ENCODE results near the gene SCAMP3.
"Not testable (repeated sequence)": the region's sequence is repeated elsewhere in the genome, so short reads cannot be mapped to it uniquely, and the experiment has no call there.

The SCAMP3 gene

GRCh38 chr1:155254714-155255242 lies 7.4 kb downstream of the SCAMP3 start:
- no peak for DNase-seq (ENCODE audit: low read depth in 2 of 2)

GRCh38 chr1:155254228-155254713 lies 7.9 kb downstream of the SCAMP3 start:
- no peak for DNase-seq (ENCODE audit: low read depth in 2 of 2)

DNA sequence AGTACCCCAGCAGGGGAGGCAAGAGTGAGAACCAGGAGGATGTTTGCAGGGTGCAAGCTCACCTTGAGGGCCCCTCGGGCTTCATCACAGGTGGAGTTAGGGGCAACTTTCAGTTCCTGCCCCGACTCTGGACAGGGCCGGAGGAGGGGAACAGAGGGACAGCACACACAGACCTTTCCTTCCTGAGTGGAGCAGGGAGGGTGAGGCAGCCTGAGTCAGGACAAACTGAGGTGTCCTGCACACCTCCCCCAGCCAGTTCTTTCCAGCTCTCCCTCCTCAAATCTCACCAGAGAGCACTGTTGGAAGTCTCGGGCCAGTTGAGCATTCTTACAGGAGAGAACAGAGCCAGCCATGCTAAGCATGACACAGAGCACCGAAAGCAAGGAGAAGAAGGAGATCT lies 8.4 kb downstream of the SCAMP3 start:
- DNase-seq (ENCODE audit: low read depth in 2 of 2), result no peak

- no peak for DNase-seq (ENCODE audit: low read depth in 2 of 2)
Observed at GRCh38 chr1:155253208-155253607, 9.0 kb downstream of the SCAMP3 start.

DNA sequence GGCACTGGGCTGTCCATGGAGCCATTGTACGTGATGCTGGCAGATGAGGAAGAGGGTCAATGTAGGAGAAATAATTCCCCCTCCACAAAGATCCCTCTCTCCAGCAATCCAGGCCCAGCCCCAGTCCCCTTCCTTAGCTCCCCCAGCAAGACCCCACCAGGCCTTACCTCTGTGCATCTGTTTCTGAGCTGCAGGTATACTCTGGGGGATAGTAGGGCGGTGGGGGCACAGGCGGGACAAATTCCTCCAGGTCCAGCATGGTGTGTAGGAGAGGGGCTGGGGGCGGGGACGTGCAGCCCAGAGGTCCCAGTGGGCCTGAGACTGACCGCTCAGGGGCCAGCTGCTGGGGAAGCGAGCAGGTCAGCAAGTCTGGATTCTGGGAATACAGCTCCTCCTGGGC lies 10.6 kb downstream of the SCAMP3 start:
- DNase-seq (ENCODE audit: low read depth in 2 of 2), result no peak

- peak; percentile 89 to 91 for DNase-seq (ENCODE audit: low read depth in 2 of 2)
Observed at GRCh38 chr1:155250633-155251449, 11.3 kb downstream of the SCAMP3 start.

- DNase-seq (ENCODE audit: low read depth in 2 of 2), result no peak
Observed at GRCh38 chr1:155250246-155250632, 11.9 kb downstream of the SCAMP3 start.

DNA sequence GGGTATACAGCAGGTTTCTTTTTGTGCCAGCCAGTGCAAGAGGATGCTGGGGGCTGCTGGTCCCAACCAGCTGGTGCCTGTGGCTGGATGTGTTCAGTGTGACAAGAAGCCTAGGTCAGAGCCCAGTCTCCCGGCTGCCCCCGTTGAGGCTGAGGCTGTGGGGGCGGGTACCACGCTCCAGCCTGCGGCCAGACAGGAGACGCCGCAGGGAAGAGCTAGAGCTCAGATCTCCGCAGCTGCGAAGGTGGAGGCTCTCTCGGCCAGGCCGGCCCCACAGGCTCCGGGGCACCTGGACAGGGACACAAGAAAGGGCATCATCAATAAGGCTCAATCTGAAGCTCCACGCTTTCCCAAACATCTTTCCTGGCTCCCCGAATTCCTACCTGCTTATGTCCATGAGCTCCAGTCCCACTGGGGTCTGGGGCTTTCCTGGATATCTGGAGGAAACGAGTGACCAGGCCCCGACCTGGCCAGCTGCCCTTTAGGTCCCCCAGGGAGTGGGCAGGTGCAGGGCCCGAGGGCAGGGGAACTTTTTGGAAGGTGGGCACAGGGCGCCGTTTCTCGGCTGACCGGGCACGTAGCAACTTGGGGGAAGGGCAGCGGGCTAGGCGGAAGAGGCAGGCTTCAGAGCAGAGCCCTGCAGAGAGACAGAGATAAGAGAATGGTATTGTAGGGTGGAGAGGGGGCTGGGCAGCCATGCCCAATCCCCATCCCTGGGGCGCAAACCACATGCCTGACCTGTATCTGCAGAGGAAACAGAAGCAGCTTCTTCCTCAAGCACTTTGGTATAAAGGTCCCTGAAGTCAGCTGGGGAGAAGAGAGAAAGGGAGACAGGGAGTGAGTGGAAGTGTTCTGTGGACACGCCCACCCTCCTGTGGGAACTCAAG lies 14.2 kb downstream of the SCAMP3 start:
- DNase-seq (ENCODE audit: low read depth in 2 of 2), result no peak

GRCh38 chr1:155246796-155247195 lies 15.4 kb downstream of the SCAMP3 start:
- DNase-seq (ENCODE audit: low read depth in 2 of 2), result not testable (repeated sequence)

GRCh38 chr1:155245163-155245524 lies 17.0 kb downstream of the SCAMP3 start:
- DNase-seq (ENCODE audit: low read depth in 2 of 2), result peak in 1 of 2 donors; percentile 23

GRCh38 chr1:155244368-155245162 lies 17.6 kb downstream of the SCAMP3 start:
- DNase-seq (ENCODE audit: low read depth in 2 of 2), result peak; percentile 97

DNA sequence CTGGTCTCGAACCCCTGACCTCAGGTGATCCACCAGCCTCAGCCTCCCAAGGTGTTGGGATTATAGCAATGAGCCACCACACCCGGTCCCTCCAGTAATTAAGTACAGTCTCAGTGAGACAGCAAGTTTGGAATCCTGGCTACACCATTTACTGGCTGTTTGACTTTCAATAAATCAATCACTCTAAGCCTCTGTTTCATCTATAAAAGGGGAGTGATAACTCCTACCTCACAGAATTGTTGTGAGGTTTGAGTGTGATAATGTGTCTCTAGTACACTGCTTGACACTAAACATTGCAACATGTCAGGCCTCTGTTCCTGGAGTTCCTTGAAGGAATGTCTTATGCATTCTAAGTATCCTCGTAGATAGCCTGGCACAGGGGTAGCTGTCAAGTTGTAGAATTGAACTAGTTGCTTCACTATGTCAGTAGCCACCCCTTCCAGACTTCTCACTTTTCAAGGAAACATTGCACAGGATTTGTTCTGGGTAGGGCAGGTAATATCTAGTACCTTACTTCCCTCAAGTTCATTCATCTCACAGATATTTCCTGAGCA lies 19.3 kb downstream of the SCAMP3 start:
- DNase-seq (ENCODE audit: low read depth in 2 of 2), result no peak

- DNase-seq (ENCODE audit: low read depth in 2 of 2), result no peak
Observed at GRCh38 chr1:155241841-155242264, 20.3 kb downstream of the SCAMP3 start.

DNA sequence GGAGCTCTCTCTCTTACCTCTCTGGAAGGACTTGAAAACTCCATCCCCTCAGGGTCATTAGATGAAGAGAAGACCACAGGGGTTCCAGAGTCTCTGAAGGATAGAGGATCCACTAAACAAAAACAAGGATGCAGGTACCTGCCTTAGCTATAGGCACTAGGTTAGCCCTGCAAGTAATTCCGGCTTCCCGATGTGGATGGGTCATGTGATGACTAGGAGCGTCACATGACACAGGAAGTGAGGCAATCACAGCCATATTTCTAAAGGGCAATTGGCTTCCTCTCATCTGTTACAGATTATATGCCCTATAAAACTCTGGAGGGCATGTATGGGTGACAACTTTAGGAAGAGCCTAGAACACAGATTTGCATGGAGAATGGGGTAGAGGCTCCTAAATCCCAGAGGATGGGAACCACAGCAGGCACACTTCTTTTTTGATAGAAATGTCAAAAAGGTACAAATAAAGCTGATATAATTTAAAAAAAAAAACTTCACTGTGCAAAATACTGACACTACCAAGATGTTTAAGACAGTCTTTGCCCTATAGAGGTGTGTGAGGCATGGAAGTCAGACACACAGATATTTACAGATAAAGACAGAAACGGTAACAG lies 21.0 kb downstream of the SCAMP3 start:
- DNase-seq (ENCODE audit: low read depth in 2 of 2), result peak in 1 of 2 donors; percentile 45

DNA sequence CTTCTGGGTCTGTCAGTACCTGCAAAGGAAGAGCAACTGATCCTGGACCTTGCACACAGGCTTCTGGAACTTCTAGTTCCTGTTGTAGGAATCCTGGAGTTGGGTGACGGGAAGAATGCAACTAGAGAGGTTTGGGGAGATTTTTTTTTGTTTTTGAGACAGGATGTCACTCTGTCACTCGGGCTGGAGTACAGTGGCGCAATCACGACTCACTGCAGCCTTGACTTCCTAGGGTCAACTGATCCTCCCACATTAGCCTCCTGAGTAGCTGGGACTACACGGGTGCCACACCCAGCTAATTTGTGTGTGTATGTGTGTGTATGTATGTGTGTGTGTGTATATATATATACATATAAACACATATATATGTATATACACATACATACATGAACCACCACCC lies 25.7 kb downstream of the SCAMP3 start:
- no peak for DNase-seq (ENCODE audit: low read depth in 2 of 2)

DNA sequence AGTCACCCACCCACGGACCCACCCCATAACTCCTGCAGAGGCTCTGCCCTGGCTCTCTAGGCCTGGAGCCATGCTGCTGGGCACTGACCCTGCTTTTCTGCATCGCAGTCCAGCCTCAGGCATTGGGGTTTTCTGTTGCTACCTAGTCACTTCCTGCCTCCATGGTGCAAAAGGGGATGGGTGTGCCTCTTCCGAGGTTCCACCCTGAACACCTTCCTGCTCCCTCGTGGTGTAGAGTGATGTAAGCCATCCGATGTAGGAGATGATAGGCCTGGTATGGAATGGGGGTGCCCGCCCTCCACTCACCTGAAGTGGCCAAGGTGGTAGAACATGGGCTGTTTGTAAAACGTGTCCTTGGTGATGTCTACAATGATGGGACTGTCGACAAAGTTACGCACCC lies 26.8 kb downstream of the SCAMP3 start:
- not testable (repeated sequence) for DNase-seq (ENCODE audit: low read depth in 2 of 2)

DNA sequence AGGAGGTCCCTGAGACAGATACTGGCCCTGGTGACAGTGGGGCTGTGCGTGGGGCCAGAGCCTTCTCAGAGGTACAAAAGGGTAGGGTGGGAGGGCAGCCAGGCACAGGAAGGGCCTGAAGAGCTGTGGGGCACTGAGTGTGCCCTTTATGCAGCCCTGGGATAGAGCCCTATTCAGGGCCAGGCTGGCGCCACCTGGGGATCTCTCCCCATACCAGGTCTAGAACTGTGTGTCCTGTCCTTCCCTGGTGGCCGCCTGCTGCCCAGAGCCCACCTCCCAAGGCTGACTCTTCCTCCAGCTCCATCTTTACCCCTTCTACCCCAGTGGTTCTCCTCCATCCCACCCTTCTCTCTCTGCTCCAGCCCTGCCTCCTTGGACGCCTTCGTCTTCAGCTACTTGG lies 28.7 kb downstream of the SCAMP3 start:
- not testable (repeated sequence) for DNase-seq (ENCODE audit: low read depth in 2 of 2)

GRCh38 chr1:155232001-155232978 lies 29.9 kb downstream of the SCAMP3 start:
- DNase-seq (ENCODE audit: low read depth in 2 of 2), result not testable (repeated sequence)

DNA sequence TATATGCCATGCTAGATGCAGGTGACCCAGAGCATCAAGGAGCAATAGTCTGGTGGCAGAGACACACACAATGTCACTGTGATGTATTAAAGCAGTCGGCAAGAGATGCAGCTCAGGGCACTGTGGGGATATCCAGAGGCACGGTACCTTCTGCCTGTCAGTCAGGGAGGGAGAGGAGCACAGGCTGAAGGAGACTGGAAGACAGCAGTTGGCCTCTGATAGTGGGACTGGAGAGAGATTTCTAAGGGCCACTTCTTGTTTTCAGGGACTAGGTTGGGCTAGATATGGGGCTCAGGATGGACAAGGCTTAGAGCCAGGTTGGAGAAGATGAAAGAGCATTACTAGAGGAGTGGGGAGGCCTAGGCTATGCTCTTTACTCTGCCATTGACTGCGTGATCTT lies 30.9 kb downstream of the SCAMP3 start:
- not testable (repeated sequence) for DNase-seq (ENCODE audit: low read depth in 2 of 2)

GRCh38 chr1:155228096-155228427 lies 34.1 kb downstream of the SCAMP3 start:
- DNase-seq (ENCODE audit: low read depth in 2 of 2), result no peak
